Femur (tissue), 1 donor: ENCODE data around the gene TRIO.

Experiments
- DNase-seq: peaks from one replicate; pipeline ENCODE4 v3.0.0-alpha.2; 2017

Gene TRIO

DNA sequence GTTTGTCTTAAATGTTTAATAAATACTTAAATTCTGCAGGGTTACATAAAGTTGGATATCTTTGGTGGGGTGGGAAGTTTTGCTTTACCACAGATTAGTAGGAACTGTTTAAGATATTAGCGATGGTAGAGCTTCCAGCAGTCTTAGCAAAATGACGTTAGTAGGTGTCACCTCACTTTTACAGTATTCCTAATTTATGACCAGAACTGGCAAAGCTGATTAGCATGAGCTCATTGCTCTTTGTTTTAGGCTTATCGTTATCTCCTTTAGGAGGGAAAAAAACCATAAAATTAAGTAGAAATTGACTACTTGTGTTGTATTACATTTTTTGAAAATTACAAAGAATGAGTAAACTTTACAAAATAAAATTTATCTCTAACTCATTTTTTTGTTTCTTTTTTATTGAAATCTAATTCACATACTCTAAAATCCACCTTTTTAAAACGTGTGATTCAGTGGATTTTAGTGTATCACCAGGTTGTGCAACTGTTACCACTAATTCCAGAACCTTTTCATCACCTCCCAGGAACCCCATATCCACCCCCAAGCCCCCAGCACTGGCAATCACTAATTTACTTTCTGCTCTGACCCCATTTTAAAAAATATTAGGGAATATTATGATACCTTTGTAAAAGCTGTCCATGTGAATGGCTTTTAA lies 129.5 kb downstream of the TRIO start:
- DNase-seq: no peak

GRCh38 chr5:14273207-14273767 lies 130.1 kb downstream of the TRIO start:
- DNase-seq: no peak

DNA sequence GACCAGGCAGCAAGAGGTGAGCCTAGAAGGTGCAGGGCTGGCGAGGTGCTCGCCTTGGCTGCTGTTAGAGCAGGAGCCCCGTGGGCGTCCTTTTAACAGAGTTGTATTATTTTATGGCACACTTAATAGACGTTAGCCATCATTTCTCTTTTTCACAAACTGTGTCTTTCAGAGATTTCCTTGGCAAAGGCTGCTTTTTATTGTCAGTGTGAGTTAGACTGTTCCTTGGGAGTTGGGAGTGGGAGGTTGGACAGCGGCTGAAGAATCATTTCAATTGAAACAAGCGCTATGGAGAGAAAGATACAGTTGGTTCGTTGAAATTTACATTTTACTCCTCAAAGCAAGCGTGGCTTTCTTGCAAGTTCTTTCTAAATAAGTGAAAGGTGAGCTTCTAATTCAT lies 133.2 kb downstream of the TRIO start:
- no peak for DNase-seq

GRCh38 chr5:14277385-14278320 lies 134.5 kb downstream of the TRIO start:
- no peak for DNase-seq

GRCh38 chr5:14280294-14280854 lies 137.2 kb downstream of the TRIO start:
- DNase-seq: no peak

DNA sequence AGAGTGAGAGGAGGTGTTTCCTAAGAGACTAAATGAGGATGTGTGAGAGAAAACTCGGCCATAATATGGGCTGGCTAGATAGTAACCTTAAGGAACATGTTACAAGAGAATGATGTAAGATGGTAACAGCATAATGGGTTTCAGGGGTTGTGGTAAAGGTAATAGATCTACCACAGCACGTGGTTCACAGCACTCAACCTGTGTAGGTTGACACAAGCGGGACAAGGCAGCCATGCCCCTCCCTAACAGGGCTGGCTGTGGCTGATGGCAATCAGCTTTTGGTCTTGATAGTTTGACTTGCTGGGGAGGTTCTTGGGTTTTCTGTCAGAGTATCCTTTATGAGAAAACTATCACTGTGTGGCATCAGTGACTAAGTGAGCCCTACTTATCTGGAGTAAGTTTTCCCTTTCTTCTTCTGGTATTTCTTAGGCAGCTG lies 138.6 kb downstream of the TRIO start:
- no peak for DNase-seq

GRCh38 chr5:14283139-14283538 lies 140.0 kb downstream of the TRIO start:
- DNase-seq: no peak

DNA sequence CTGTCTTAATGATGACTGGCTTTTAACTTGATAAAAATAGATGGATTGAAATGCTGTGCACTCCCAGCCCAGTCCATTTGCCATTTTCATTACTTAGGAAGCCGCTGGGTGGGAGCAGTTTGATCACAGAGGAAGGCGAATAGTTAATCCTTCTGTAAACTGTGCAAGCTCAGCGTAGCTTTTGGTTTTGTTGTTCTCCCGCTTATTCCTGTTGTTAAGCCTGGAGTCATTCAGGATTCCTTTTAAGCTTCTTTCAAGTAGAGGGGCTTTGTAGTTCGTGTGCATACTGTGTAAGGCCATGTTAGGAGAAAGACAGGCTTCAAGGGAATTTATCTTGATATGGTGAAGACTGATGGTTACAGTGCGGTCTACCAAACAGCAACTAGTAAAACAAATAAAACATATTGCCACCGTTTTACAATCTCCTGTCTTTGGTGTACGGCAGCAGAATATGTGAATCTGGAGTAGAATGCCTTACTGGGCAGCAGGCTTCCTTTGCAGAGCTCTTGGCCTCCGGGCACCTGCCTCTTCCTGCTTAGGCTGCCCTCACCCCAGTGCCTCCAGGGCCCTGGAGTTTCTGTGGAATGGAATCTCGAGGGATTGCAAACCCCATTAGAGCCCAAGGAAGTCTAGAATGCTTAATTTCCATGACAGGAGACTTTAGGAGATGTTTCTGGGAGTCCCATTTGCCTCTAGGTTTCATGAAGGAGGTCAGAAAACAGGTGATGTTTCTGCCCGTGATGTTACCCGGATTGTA lies 141.4 kb downstream of the TRIO start:
- no peak for DNase-seq

DNA sequence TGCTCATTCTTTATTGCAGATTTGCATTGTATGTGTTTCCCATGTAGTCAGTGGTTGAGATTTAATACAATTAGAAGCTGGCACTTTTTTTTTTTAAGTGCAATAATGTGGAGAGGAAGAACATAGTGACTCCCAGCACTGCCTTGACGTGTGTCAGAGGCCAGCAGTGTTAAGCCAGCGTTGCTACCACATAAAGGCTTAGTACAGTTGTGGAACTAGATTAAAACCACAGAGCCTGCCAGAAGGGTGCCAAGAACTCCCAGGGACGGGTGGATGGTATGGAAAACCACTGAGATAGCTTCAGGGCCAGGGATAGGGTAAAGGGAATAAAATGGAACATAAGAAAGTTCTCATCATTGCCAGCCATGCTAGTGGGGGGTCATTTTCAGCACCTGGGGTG lies 142.9 kb downstream of the TRIO start:
- DNase-seq: peak; percentile 36

DNA sequence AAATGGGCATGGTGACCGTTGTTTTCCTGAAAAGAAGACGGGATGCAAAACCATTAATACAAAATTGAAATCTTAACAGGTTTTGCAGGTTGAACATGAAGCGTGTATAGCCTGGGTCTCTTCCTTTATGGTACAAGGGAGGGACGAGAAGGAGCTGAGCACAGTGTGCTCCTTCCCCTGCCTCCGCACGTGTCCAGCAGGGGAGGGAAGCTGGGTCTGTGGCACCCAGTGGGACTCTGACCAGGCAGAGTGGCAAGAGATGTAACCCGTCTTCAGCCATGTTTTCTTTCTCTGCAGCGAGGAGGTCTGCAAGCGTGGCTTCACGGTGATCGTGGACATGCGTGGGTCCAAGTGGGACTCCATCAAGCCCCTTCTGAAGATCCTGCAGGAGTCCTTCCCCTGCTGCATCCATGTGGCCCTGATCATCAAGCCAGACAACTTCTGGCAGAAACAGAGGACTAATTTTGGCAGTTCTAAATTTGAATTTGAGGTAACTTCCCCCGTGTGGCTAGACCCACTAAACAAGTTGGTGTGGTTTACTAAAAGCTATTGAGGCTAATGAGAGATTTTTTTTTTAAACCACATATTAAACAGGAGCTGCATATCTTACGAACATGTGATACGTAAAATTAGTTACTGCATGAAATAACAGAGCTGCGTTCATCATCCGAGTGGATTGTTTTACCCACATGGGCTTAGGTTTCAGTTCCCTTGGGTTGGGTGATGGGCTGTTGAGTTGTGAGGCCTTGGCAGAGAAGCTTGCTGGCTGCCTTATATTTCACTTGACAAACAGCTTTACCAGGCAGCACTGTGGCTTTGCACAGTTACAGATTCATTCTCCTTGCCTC lies 143.7 kb downstream of the TRIO start:
- DNase-seq: peak; percentile 46

DNA sequence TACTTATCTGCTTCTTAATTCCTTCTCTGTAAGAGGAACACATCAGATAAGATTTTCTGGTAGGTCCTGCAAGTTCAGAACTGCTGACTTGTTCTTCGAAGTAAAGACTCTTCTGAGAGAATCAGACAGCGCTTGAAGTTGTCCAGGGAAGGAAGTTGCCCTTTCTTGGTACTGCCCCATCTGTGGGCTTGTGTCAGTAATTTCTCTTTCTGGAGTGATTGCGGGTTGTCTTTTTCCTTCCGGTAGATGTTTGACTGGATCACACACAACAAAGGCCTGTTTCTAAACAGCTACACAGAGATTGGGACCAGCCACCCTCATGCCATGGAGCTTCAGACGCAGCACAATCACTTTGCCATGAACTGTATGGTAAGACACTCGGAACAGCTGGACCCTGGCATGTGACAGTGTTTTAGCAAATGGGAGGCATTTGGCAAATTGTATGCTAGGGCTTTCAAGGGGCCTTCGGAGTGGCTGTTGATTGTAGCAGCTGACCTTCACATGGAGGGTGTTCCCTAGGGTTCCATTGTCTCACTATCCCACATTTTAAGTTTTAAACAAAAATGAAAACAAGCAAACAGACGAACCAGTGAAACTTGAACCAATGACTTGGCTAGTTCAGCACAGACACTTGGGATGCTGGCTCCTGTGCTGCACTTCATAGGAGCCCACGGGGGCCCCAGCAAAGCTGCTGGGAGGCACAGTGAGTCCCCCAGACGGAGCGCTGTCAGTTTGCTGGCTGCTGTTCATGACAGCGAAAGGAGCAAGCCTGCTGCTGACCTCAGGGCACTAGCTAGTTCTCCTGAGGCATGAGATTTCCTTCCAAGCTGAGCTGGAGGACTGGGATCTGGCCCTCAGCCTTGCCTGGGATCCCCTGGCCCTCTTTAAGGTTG lies 149.9 kb downstream of the TRIO start:
- DNase-seq: peak; percentile 30

- no peak for DNase-seq
These were observed 152.5 kb downstream of the TRIO start for GRCh38 chr5:14295610-14296009.

GRCh38 chr5:14296533-14297331 lies 153.6 kb downstream of the TRIO start:
- DNase-seq: no peak

- DNase-seq: no peak
These were observed 154.6 kb downstream of the TRIO start for GRCh38 chr5:14297697-14298096.

GRCh38 chr5:14298126-14298847 lies 155.1 kb downstream of the TRIO start:
- no peak for DNase-seq

DNA sequence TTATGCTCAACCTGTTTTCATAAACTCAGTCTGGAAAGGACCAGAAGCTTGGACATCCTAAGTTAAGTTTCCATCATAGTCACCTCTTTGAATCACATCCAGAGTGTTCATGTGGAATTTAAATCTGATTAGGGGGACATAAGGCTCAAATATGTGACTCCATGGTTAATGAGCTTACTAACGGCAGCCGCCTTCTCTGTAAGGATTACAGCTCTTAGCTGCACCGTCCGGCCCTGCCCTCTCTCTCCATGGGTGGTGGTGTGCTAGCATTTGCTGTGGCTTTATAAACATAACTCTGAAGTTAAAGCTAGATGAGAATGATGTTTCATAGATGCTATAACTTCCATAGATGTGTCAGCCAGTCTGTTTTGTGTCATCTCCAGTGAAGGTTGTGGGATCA lies 156.5 kb downstream of the TRIO start:
- no peak for DNase-seq

GRCh38 chr5:14301186-14301585 lies 158.0 kb downstream of the TRIO start:
- no peak for DNase-seq

GRCh38 chr5:14302330-14302729 lies 159.2 kb downstream of the TRIO start:
- DNase-seq: no peak

GRCh38 chr5:14305045-14305444 lies 161.9 kb downstream of the TRIO start:
- no peak for DNase-seq
